ENCODE data around the gene KMT2B. TPM values are rescaled to one million over a fixed set of nuclear protein-coding genes. Genes with fewer than 3 reads are reported as not detected.
"Not testable (repeated sequence)": the region's sequence is repeated elsewhere in the genome, so short reads cannot be mapped to it uniquely, and the experiment has no call there.

The KMT2B gene
- total RNA-seq, 1 experiment from 2014 or later, result 9.6 TPM

- no peak for DNase-seq (ENCODE audit: low spot score)
These were observed 5.0 kb upstream of the KMT2B start for GRCh38 chr19:35712567-35713505.

- no peak for DNase-seq (ENCODE audit: low spot score)
These were observed 4.3 kb upstream of the KMT2B start for GRCh38 chr19:35713506-35713850.

GRCh38 chr19:35713904-35714495 lies 3.8 kb upstream of the KMT2B start:
- no peak for DNase-seq (ENCODE audit: low spot score)

- DNase-seq (ENCODE audit: low spot score), result no peak
These were observed 3.0 kb upstream of the KMT2B start for GRCh38 chr19:35714601-35715354.

- DNase-seq (ENCODE audit: low spot score), result no peak
These were observed 2.4 kb upstream of the KMT2B start for GRCh38 chr19:35715355-35715809.

- DNase-seq (ENCODE audit: low spot score), result no peak
These were observed 1.6 kb upstream of the KMT2B start for GRCh38 chr19:35715981-35716800.

GRCh38 chr19:35716801-35717664 lies 770 bp upstream of the KMT2B start:
- DNase-seq (ENCODE audit: low spot score), result peak; percentile 88

GRCh38 chr19:35718345-35719041 lies 690 bp downstream of the KMT2B start:
- no peak for DNase-seq (ENCODE audit: low spot score)

GRCh38 chr19:35719402-35720162 lies 1.8 kb downstream of the KMT2B start:
- DNase-seq (ENCODE audit: low spot score), result no peak

GRCh38 chr19:35720163-35720524 lies 2.3 kb downstream of the KMT2B start:
- no peak for DNase-seq (ENCODE audit: low spot score)

GRCh38 chr19:35720648-35721047 lies 2.8 kb downstream of the KMT2B start:
- DNase-seq (ENCODE audit: low spot score), result no peak

- DNase-seq (ENCODE audit: low spot score), result no peak
These were observed 3.6 kb downstream of the KMT2B start for GRCh38 chr19:35721374-35721773.

GRCh38 chr19:35722461-35722860 lies 4.7 kb downstream of the KMT2B start:
- no peak for DNase-seq (ENCODE audit: low spot score)

GRCh38 chr19:35722897-35723296 lies 5.1 kb downstream of the KMT2B start:
- DNase-seq (ENCODE audit: low spot score), result no peak

- no peak for DNase-seq (ENCODE audit: low spot score)
These were observed 5.9 kb downstream of the KMT2B start for GRCh38 chr19:35723671-35724070.

GRCh38 chr19:35724132-35724531 lies 6.3 kb downstream of the KMT2B start:
- not testable (repeated sequence) for DNase-seq (ENCODE audit: low spot score)

GRCh38 chr19:35724560-35724959 lies 6.8 kb downstream of the KMT2B start:
- no peak for DNase-seq (ENCODE audit: low spot score)

- no peak for DNase-seq (ENCODE audit: low spot score)
These were observed 7.5 kb downstream of the KMT2B start for GRCh38 chr19:35725216-35725861.
